Measurements from ENCODE around the gene CCP110. TPM values are rescaled to one million over a fixed set of nuclear protein-coding genes. Genes with fewer than 3 reads are reported as not detected.
A peak's percentile ranks its signal among the peaks of the same experiment; 100 is the strongest.

CCP110 gene
- total and polyA plus RNA-seq, 2 of the 13 experiments (the other 11 are each of a cell fraction or from before 2014, with no cell fraction given): 10.0 to 11.1 TPM

DNA sequence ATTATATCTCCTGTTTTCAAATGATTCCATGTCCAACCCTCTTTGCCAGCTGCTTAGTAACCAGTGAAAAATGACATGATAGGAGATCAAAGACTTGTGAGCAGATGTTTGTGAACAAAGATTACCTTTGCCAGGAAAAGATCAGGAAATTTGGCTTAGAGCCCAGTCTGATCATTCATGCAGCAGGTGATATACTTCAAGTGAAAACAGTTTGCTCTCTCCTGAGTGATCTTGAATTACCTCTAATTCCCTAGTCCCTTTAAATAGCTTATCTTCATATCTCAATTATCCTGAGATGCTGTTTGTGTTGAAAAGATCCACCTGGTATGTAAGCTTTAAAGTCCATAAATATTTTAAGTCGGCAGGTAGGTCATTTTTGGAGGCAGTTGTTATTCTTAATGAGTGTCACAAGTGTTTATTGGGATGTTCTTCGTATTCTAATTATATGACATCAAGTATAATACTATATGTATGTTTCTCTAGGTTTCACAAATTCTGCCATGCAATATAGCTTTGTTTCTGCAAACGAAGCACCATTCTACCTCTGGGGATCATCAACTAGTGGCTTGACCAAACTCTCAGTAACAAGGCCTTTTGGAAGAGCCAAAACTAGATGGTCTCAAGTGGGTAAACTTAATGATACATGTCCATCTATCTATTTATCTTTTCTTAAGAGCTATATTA, 18.5 kb downstream of the CCP110 start (continued):
- TF ChIP-seq ZNF646 (CRISPR knock-in tag; IDR thresholded peaks at IDR 0.05) (no peak), ZKSCAN5 (CRISPR knock-in tag; IDR thresholded peaks at IDR 0.05) (no peak), SAP130 (CRISPR knock-in tag; IDR thresholded peaks at IDR 0.05; ENCODE audit: low read depth) (peak; percentile 95), GFI1 (CRISPR knock-in tag; IDR thresholded peaks at IDR 0.05; ENCODE audit: borderline replicate concordance) (peak; percentile 75), EHMT2 (IDR thresholded peaks at IDR 0.05; ENCODE audit: borderline replicate concordance, low read depth, low read length) (peak; percentile 61; the same call in 1 of the 2 replicates), ZSCAN9 (CRISPR knock-in tag; IDR thresholded peaks at IDR 0.05; ENCODE audit: borderline replicate concordance) (peak; percentile 96), PBX2 (CRISPR knock-in tag; IDR thresholded peaks at IDR 0.05) (peak; percentile 75), KLF9 (CRISPR knock-in tag; IDR thresholded peaks at IDR 0.05; ENCODE audit: low read depth) (0 out of 2 replicates have a peak, but pooled peaks have one; percentile 49), CENPT (CRISPR knock-in tag; IDR thresholded peaks at IDR 0.05; ENCODE audit: low read depth) (no peak), ZNF101 (CRISPR knock-in tag; IDR thresholded peaks at IDR 0.05; ENCODE audit: borderline replicate concordance, low read depth) (no peak), CENPX (CRISPR knock-in tag; IDR thresholded peaks at IDR 0.05) (no peak), ZNF446 (CRISPR knock-in tag; IDR thresholded peaks at IDR 0.05) (no peak), HOXA3 (CRISPR knock-in tag; IDR thresholded peaks at IDR 0.05) (peak; percentile 53; the same call in 1 of the 2 replicates), ZNF619 (CRISPR knock-in tag; IDR thresholded peaks at IDR 0.05) (no peak), ZNF496 (CRISPR knock-in tag; IDR thresholded peaks at IDR 0.05; ENCODE audit: insufficient replicate concordance) (no peak), IKZF1 (IDR thresholded peaks at IDR 0.05) (no peak)
- TF ChIP-seq, protein P1, sequence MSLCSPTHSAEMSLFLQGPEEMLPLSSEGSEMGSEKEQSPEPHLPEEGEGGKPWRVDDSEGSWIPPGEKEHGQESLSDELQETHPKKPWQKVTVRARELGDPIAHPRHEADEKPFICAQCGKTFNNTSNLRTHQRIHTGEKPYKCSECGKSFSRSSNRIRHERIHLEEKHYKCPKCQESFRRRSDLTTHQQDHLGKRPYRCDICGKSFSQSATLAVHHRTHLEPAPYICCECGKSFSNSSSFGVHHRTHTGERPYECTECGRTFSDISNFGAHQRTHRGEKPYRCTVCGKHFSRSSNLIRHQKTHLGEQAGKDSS (CRISPR knock-in tag; IDR thresholded peaks at IDR 0.05; ENCODE audit: borderline replicate concordance, low read depth): no peak
- TF ChIP-seq, protein P2, sequence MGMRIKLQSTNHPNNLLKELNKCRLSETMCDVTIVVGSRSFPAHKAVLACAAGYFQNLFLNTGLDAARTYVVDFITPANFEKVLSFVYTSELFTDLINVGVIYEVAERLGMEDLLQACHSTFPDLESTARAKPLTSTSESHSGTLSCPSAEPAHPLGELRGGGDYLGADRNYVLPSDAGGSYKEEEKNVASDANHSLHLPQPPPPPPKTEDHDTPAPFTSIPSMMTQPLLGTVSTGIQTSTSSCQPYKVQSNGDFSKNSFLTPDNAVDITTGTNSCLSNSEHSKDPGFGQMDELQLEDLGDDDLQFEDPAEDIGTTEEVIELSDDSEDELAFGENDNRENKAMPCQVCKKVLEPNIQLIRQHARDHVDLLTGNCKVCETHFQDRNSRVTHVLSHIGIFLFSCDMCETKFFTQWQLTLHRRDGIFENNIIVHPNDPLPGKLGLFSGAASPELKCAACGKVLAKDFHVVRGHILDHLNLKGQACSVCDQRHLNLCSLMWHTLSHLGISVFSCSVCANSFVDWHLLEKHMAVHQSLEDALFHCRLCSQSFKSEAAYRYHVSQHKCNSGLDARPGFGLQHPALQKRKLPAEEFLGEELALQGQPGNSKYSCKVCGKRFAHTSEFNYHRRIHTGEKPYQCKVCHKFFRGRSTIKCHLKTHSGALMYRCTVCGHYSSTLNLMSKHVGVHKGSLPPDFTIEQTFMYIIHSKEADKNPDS (CRISPR knock-in tag; IDR thresholded peaks at IDR 0.05): no peak
